Skeletal muscle satellite cell (primary cell): ENCODE results near the gene GBP1. TPM values are rescaled to one million over a fixed set of nuclear protein-coding genes. Genes with fewer than 3 reads are reported as not detected.

ENCODE experiments used
- H3K27me3 ChIP-seq: 2 replicates; pipeline ENCODE4 v1.7.0; 2013; ENCODE audit warnings: low read length; ENCODE audit not compliant: control insufficient read depth, insufficient read depth
- H3K36me3 ChIP-seq: 2 replicates; pipeline ENCODE4 v1.7.0; 2013; ENCODE audit warnings: mild to moderate bottlenecking, control low read depth, low read length; ENCODE audit not compliant: insufficient read depth
- H3K4me1 ChIP-seq: 2 replicates; pipeline ENCODE4 v1.7.0; 2013; ENCODE audit warnings: low read length; ENCODE audit not compliant: control insufficient read depth, insufficient read depth
- H3K4me2 ChIP-seq: 2 replicates; pipeline ENCODE4 v1.7.0; 2013; ENCODE audit warnings: mild to moderate bottlenecking, low read length
- H3K4me3 ChIP-seq: 2 replicates; pipeline ENCODE4 v1.7.0; 2013; ENCODE audit warnings: low read length
- H3K9ac ChIP-seq: 2 replicates; pipeline ENCODE4 v1.7.0; 2013; ENCODE audit warnings: mild to moderate bottlenecking, low read depth, low read length, moderate library complexity
- H3K9me3 ChIP-seq: replicated peaks from 2 replicates; pipeline ENCODE4 v1.7.0; 2013; ENCODE audit warnings: mild to moderate bottlenecking, control low read depth, low read length
- total RNA-seq: library from RNA; depleted of rRNA; stranded (reverse); fragments of >200 nt; gene quantifications from 2 replicates; pipeline ENCODE4 v1.2.3, GENCODE V29; 2012; rRNA removed

GBP1 gene
- 14.7 and 15.3 TPM in 2 replicates for total RNA-seq

- Histone ChIP-seq H3K4me1 (peaks cover 21% of the 10 kb centered on the region), H3K9ac (peak within 1 kb of the TSS; percentile 73), H3K27me3 (no peaks in the 10 kb centered on the region), H3K36me3 (no peaks in the 10 kb centered on the region), H3K4me2 (peak within 1 kb of the TSS; percentile 89), H3K9me3 (no peaks in the 10 kb centered on the region), H3K4me3 (peak within 1 kb of the TSS; percentile 66)
Observed at GRCh38 chr1:89065079-89065868, at the start of gene GBP1. Gene GBP1 (minus strand): TSS chr1:89065208. CDS start chr1:89063234, 1,974 bp downstream.

- no peaks in the 10 kb centered on the region for H3K4me1 ChIP-seq
- no peaks in the 10 kb centered on the region for H3K27me3 ChIP-seq
- H3K4me3 ChIP-seq, result no peak overlapping the region
- no peaks in the 10 kb centered on the region for H3K9me3 ChIP-seq
- H3K36me3 ChIP-seq, result no peaks in the 10 kb centered on the region
- H3K4me2 ChIP-seq, result no peak overlapping the region
- H3K9ac ChIP-seq, result no peak overlapping the region
Observed at GRCh38 chr1:89114662-89115061, 49.7 kb upstream of the GBP1 start.

- H3K9me3 ChIP-seq, result no peaks in the 10 kb centered on the region
- no peaks in the 10 kb centered on the region for H3K4me1 ChIP-seq
- H3K36me3 ChIP-seq, result no peaks in the 10 kb centered on the region
- H3K27me3 ChIP-seq, result no peaks in the 10 kb centered on the region
- H3K9ac ChIP-seq, result no peak overlapping the region
- no peak overlapping the region for H3K4me3 ChIP-seq
- H3K4me2 ChIP-seq, result no peak overlapping the region
Observed at GRCh38 chr1:89112871-89113613, 48.0 kb upstream of the GBP1 start.

- no peaks in the 10 kb centered on the region for H3K36me3 ChIP-seq
- no peaks in the 10 kb centered on the region for H3K9me3 ChIP-seq
- H3K4me1 ChIP-seq, result no peaks in the 10 kb centered on the region
- no peak overlapping the region for H3K4me3 ChIP-seq
- no peak overlapping the region for H3K4me2 ChIP-seq
- H3K9ac ChIP-seq, result no peak overlapping the region
- no peaks in the 10 kb centered on the region for H3K27me3 ChIP-seq
Observed at GRCh38 chr1:89104687-89105086, 39.7 kb upstream of the GBP1 start.

GRCh38 chr1:89104147-89104546, 39.1 kb upstream of the GBP1 start:
- Histone ChIP-seq H3K4me1 (no peaks in the 10 kb centered on the region), H3K36me3 (no peaks in the 10 kb centered on the region), H3K4me2 (no peak overlapping the region), H3K27me3 (no peaks in the 10 kb centered on the region), H3K9me3 (no peaks in the 10 kb centered on the region), H3K4me3 (no peak overlapping the region), H3K9ac (no peak overlapping the region)

- Histone ChIP-seq H3K4me3 (no peak overlapping the region), H3K9ac (no peak overlapping the region), H3K4me2 (no peak overlapping the region), H3K36me3 (no peaks in the 10 kb centered on the region), H3K27me3 (no peaks in the 10 kb centered on the region), H3K4me1 (no peaks in the 10 kb centered on the region), H3K9me3 (no peaks in the 10 kb centered on the region)
Observed at GRCh38 chr1:89102021-89102420, 37.0 kb upstream of the GBP1 start.

GRCh38 chr1:89100412-89100811, 35.4 kb upstream of the GBP1 start:
- no peak overlapping the region for H3K9ac ChIP-seq
- no peaks in the 10 kb centered on the region for H3K9me3 ChIP-seq

GRCh38 chr1:89098857-89099256, 33.8 kb upstream of the GBP1 start:
- H3K27me3 ChIP-seq, result no peaks in the 10 kb centered on the region
- no peak overlapping the region for H3K4me3 ChIP-seq
- no peak overlapping the region for H3K9ac ChIP-seq
- H3K36me3 ChIP-seq, result no peaks in the 10 kb centered on the region
- H3K4me2 ChIP-seq, result no peak overlapping the region
- no peaks in the 10 kb centered on the region for H3K9me3 ChIP-seq
- no peaks in the 10 kb centered on the region for H3K4me1 ChIP-seq

More at GRCh38 chr1:89100412-89100811, 35.4 kb upstream of the GBP1 start:
- Histone ChIP-seq H3K4me2 (no peak overlapping the region), H3K36me3 (no peaks in the 10 kb centered on the region), H3K4me3 (no peak overlapping the region), H3K4me1 (no peaks in the 10 kb centered on the region), H3K27me3 (no peaks in the 10 kb centered on the region)

GRCh38 chr1:89095737-89096136, 30.7 kb upstream of the GBP1 start:
- H3K36me3 ChIP-seq, result no peaks in the 10 kb centered on the region
- no peaks in the 10 kb centered on the region for H3K9me3 ChIP-seq
- H3K27me3 ChIP-seq, result no peaks in the 10 kb centered on the region
- no peak overlapping the region for H3K4me2 ChIP-seq
- H3K9ac ChIP-seq, result no peak overlapping the region
- H3K4me1 ChIP-seq, result no peaks in the 10 kb centered on the region
- H3K4me3 ChIP-seq, result no peak overlapping the region

- Histone ChIP-seq H3K27me3 (no peaks in the 10 kb centered on the region), H3K4me3 (no peak overlapping the region), H3K36me3 (no peaks in the 10 kb centered on the region), H3K4me1 (no peaks in the 10 kb centered on the region), H3K9ac (no peak overlapping the region), H3K9me3 (no peaks in the 10 kb centered on the region), H3K4me2 (no peak overlapping the region)
Observed at GRCh38 chr1:89089962-89090361, 25.0 kb upstream of the GBP1 start.

- H3K4me3 ChIP-seq, result peak overlapping the region; percentile 58
- H3K9me3 ChIP-seq, result no peaks in the 10 kb centered on the region
- no peaks in the 10 kb centered on the region for H3K27me3 ChIP-seq
- H3K9ac ChIP-seq, result no peak overlapping the region
- no peaks in the 10 kb centered on the region for H3K36me3 ChIP-seq
- H3K4me1 ChIP-seq, result no peaks in the 10 kb centered on the region
- peak overlapping the region; percentile 65 for H3K4me2 ChIP-seq
Observed at GRCh38 chr1:89088572-89088971, 23.6 kb upstream of the GBP1 start.
